GM18499 (cell line): ENCODE measurements around the gene RAPGEF5.

Experiments
- ATAC-seq: cut with Tn5 transposase; IDR thresholded peaks from one replicate; pipeline ENCODE4 v1.9.1; 2021; ENCODE audit warnings: moderate number of reproducible peaks; ENCODE audit not compliant: insufficient read depth, unreplicated experiment

RAPGEF5 gene, protein sequence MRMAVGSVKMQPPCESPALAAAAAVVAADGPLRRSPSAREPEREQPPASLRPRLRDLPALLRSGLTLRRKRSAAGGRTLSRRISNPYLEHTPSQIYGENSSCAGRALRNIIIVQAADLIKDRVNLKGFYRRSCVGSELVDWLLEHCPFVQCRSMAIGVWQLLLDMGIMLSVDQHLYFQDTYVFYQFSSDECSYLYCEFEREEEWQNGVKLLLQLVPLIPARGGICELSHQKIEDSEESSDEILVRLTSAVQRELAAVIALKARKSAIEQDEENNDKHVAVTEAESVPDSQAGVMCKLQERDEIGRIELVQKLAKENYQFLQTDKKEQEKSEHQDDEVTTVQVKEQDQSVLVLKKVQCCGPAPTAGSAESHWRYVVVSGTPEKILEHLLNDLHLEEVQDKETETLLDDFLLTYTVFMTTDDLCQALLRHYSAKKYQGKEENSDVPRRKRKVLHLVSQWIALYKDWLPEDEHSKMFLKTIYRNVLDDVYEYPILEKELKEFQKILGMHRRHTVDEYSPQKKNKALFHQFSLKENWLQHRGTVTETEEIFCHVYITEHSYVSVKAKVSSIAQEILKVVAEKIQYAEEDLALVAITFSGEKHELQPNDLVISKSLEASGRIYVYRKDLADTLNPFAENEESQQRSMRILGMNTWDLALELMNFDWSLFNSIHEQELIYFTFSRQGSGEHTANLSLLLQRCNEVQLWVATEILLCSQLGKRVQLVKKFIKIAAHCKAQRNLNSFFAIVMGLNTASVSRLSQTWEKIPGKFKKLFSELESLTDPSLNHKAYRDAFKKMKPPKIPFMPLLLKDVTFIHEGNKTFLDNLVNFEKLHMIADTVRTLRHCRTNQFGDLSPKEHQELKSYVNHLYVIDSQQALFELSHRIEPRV

DNA sequence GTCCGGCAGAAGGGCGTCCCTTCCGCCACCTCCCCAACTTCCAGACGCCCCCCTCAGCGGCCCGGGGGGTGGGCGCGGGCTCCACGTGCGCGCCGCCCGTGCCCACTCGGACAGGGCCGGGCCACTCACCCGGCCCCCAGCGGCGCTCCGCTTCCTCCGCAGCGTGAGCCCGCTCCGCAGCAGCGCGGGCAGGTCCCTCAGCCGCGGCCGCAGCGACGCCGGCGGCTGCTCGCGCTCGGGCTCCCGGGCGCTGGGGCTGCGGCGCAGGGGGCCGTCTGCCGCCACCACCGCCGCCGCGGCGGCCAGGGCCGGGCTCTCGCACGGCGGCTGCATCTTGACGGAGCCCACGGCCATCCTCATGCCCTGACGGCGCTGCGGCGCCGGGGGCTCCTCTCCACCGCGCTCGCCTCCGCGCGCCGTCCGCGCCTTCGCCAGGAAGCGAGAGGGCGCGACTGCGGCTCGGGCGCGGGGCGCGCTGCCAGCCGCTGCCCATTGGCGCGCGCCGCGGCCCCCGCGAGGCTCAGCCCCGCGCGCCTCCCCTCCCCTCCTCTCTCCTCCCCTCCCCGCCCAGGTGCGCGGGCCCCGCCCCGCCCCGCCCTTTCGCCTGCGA lies at the start of gene RAPGEF5:
Gene RAPGEF5 (minus strand): TSS at position 454 of the 610 bp plus-strand sequence. CDS start 94 bp downstream, at position 360.
- ATAC-seq = no peak

DNA sequence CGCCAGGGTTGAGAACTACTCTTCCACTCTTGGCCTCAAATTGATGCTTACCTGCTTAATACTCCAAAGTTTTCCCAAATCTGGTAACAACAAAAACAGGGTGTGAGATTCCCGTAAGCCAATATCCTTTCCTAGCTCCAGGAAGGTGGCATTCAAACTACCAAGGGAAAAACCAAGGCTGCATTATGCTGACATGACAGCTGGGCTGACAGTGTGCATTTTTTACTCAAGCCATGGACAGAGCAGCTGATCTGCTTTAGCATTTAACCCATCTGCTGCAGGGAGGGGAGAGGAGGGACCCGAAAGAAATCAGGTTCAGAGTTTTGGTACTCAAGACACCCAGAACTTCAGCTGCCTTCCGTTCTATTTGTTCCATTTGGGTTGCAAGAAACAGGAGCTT lies 49.8 kb upstream of the RAPGEF5 start:
- ATAC-seq = no peak

DNA sequence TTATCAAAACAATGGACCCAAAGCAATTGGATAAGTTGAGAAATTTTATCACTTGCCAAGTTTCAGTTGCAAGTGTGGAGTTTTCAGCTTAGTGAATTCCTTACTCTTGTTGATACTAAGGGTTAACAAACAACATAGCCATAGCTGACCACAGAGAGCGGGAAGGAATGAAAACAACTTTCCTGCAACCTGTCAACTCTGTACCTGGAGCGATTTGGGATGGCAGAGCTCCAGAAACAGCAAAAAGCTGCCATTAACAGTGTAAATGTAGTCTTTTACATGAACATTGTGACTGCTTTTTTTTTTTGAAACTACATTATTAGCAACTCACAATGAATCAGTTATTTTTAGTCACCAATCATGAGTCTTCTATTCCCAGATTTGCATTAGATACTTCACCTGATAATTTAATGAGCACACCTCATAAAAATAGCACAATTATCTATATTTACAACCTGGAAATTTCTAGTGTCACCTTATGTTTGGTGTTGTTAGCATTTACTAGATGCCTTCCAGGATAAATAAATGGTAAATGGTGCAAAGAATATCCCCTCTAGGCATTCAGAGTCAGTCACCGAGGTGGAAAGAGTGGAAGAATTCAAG lies 47.6 kb upstream of the RAPGEF5 start:
- no peak for ATAC-seq

DNA sequence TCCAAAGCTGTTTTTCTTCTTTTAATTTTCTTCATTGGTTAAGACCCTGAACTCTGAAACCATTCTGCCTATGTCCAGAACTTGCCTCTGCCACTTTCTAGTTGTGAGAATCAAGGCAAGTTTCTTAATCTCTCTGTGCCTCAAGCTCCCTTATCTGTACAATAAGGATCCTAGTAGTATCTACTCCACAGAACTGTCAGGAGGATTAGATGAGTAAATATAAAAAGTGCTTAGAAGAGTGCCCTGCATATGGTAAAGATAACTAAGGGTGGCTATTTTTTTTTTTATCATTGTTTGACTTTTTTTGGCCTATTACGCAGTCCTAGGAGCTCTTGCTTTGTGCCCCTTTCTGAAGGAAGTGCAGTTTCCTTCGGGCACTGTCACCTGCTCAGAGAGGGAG lies 46.4 kb upstream of the RAPGEF5 start:
- ATAC-seq = no peak

DNA sequence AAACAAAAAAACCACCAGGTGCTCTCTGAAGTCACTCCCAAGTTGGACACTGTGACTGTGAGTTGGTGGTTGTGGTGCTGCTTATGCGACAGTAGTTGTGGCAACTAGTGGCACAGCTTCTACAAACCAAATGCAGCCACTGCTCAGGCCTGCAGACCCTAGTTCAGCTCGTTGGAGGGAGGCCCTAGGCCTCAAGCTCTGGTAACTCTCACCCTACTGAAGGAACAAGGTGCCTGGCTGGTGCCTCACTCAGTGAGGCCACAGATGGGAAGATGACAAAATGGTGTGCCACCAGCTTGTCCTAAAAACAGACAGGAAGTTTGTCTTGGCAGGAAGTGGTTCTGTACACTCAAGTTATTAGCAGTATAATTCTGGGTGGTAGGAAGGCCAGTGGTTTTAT lies 45.3 kb upstream of the RAPGEF5 start:
- no peak for ATAC-seq

DNA sequence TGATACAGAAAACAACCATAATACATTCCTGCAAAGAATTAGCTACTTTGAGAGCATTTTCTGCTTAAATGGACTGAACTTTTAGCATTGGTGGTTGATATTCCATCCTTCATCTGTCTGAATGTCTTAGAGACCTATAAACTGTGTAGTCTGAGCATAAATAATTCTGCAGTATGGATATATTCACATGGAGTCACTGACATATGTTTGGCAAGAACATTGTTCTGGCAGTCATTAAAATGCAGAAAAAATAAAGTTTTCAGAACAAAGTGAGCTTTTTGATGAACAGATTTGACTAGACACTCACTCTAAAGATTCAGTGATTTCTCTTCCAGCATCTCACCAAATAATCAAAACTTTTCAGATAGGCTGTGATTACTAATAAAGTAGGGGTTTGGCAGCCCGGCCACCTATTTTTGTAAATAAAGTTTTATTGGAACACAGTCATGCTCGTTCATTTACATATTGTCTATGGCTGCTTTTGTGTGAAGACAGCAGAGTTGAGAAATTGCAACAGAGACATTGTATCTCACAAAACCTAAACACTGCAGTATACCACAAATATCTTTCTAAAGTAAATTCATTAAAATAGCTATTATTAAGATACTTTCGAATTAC lies 44.1 kb upstream of the RAPGEF5 start:
- ATAC-seq = no peak

DNA sequence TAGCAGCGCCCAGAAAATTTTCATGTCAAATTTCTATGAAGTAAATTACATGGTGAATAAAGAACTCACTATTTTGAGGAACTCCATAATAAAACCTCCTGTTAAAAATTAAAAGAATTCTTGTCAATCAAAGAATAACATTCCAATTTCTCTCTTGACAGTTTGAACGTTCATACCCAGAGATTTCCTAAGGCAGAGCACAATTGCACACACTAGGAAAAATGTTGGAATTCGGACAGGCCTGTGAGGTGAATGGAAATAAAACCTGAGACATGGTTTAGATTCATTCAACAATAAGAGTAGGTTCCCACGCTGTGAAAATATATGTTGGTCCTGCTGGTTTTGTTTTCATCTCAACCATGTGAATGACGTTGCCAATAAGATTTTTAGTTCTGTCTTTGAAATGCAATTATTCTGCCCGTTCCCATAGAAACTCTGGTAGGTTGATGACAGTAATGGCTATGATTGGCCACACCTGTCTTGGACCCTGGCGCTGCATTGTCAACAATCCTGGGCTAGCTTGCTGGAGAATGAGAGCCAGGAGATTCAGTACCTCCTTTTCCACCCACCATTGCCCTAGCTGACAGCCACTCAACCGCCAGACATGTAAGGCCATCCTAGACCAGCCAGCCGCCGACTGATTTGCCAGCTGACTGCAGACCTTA lies 43.3 kb upstream of the RAPGEF5 start:
- no peak for ATAC-seq

DNA sequence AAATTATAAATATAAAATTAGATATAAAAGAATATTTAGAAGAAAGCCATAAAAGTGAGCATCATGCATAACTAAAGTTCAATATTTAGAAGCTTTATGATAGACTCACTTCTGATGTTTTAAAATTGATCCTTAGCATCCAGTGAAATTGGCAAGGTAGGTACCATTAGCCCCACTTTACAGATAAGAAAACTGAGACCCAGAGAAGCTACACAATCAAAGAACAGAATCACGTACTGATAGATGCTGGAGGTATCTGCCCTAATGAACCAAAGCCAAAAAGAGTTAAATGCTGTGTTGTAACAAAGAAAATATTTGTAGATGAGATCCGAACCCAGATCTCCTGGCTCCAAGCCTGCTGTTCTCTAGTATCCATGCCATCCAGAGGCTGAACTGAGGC lies 42.6 kb upstream of the RAPGEF5 start:
- ATAC-seq = no peak

DNA sequence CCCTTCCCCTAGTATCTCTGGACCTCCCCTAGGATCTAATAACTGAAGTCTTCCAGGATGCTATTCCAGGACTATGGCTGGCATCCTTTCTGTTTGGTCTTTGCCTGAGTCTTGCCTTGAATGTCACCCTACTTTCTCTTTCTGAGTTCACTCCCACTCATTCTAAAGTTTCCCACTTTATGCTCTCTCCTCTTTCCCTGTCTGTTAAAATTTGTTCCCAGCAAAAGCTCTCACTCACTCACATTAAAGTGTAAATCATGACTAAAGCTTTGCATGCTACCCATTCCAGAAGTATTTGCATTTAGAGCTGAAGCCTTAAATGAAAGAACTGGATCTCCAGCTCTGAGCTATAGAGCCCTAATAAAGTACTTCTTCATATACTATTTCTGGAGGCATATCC lies 42.1 kb upstream of the RAPGEF5 start:
- ATAC-seq = no peak

DNA sequence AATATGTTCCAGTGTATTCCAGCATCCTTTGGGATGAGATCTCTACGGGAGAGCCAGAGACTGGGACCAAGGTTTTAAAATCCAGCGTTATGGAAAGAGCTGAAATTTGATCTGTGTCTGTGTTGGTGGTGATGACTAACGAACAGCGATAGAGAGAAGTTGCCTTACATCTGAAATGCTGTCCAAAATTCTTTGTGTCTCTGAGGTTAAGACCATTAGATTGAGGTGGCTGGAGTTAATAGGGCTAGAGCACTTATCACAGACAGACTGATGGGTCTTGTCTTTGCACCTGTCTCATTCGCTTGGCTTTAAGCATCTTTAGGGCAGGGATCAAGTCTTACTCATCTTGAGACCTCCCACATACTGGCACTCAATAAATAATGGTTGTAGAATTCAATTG lies 41.0 kb upstream of the RAPGEF5 start:
- no peak for ATAC-seq

DNA sequence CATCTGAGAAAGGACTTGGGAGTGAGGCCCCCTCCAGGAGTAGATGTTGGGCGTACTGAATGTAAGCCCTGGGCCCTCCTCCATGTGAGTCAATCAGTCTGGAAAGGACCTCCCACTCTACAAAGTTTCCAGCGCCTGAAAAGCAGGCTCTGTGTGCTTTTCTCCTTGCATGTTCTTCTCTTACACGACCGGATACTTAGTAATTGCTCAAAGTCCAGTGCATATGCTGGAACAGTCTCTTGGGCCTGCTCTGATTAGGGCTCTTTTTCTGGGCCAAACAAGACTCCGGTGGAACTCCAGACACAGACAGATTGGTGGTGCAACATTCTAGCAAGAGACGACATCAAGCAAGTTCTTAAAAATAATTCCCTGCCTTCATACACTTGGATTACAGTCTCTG lies 38.3 kb upstream of the RAPGEF5 start:
- no peak for ATAC-seq

DNA sequence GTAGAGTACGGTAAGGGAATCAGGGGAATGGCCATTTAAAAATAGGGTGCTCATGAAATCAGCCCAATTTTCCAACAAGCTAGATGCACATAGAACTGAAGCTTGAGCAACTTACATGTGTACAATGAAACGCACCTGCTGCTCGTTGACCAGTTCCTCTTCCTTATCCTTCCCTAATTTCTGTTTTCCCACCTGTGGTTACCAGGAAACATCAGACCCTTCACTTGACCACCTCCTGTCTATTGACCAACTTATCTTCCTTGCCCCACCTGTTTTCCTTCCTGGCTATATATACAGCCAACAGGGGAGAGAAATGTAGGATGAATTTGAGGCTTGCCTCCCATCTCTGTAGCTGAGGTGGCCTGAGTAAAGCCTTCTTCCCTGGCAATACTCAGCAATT lies 37.8 kb upstream of the RAPGEF5 start:
- no peak for ATAC-seq

DNA sequence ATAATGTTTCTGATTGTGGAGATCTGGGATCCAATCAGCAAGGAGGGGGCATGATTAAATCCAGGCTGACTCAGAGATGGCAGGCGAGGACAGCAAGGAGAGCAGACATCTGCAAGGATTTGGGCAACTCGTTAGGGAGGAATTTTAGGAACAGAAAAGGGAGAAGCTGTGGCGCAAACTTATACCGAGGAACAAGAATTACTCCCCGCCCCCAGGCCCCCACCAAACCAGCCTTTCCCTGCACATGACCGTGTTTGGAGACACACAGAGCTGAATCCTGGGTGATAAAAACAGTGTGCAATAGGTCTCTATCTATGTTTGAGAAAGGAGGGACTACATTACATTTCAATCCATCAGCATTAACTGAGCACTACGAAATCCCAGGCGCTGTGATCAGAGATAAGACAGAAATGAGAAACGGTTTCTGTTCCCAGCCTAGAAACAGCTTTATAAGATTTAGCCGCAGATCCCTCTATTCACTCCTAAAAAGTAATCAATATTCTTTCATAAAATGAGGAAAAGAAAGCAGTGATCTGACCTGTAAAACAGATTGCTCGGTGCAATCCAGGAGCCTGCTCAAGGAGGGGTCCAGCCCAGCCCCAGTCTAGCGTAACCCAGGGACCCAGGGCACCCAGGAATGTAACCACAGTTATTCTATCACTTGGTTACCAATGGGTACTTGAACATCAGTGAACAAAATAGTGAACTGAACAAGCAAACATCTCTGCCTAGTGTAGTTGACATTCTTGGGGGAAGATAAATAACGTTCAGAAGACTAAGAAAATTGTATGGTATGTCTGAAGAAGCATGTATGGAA lies 37.2 kb upstream of the RAPGEF5 start:
- no peak for ATAC-seq

DNA sequence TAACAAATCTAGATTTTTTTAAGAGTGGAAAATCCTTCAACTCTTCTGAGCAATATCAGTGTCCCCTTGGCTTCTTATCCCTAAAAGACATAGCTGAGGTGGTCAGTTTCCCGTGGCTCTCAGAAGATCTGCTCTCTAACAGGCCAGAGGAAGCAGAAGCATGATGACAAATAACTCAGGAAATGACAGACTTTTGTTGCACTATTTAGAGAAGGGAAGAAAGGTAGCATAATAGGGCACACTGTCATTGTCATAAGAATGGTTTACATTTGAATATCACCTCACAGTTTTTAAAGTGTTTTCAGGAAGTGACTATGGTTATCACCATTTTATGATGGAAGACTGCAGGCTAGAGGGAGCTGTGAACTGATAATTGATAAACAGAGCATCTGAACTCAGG lies 33.6 kb upstream of the RAPGEF5 start:
- ATAC-seq = no peak

DNA sequence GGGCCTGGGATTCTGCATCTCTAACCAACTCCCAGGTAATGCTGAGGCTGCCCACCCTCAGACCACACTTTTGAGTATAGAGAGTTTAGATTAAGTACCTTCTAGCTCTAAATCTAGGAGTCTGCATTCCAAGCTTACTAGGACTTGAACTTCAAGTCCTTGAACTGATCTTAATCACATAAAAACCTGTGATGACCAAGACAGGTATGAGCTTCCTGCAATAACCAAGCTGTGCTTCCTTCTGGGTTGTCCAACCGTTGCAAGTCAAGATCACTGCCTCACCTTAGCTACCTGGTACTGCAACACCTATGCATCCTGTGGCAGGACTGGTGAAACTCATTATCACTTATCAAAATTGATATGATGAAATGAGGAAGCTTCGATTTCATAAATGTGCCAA lies 32.9 kb upstream of the RAPGEF5 start:
- ATAC-seq = no peak

DNA sequence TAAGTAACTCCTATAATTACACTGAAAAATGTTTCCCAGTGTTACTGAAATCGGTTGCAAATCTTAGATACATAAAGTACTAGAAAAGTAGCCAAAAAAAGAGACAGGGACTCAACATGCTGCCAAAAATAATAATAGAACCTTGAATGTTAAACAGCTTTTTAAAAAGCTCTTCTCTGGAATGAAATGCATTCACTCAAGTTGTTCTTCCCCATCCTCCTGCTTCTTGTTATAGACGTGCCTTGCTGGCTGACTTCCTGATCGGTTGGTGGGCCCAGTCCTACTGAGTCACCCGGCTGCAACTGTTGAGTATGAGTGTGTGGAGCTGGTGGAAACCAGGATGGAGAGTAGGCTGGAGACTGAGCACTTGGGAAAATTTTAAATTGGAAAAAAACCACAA lies 30.6 kb upstream of the RAPGEF5 start:
- ATAC-seq = no peak

DNA sequence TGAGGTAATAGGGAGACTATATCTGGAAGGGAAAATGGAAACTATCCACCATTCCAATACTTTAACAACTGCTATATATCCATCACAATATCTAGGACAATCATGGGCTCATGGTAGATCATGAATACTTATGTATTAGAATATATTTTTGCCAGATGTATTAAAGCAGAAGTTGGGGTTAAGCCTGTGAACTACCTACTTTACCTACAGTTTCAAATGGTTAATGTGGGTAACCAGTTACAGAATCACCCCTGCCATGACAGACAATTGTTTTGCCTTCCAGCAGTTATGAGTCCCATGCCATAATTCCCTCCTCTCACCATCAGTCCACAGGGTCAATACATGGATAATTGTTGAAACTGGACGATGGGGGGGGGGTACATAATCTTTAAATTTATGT lies 29.9 kb upstream of the RAPGEF5 start:
- ATAC-seq = peak; percentile 54

DNA sequence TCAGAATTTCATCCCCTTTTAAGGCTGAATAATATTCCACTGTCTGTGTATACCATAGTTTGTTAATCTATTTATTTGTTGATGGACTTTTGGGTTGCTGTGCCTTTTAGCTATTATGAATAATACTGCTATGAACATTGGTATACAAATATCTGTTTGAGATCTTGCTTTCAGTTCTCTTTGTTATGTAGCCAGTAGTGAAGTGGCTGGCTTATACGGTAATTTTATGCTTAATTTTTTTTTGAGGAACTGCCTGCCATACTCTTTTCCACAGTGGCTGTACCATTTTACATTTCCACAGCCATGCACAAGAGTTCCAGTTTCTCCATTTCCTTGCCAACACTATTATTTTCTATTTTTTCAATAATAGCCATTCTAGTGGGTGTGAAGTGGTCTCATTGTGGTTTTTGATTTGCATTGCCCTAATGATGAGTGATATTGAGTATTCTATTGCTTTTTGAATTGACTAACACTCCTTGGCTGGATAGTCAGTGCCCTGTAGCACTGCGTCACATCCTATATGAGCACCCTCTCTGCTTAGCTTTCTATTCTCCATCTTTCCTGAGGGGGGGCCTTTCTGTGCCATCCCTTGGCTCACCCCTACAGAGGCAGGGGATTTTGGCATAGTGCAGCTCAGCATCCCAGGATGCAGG lies 29.4 kb upstream of the RAPGEF5 start:
- peak; percentile 61 for ATAC-seq
